Stimulated activated naive CD8-positive, alpha-beta T cell treated with anti-CD3 and anti-CD28 coated beads, Interleukin-15, Interleukin-2, amounts not matched to agents 100 U/mL and 50 U/mL, for 24 hours (primary cell): ENCODE results near the gene PRKG1.
"Not testable (repeated sequence)": the region's sequence is repeated elsewhere in the genome, so short reads cannot be mapped to it uniquely, and the experiment has no call there.

Experiments used
- ATAC-seq: fragments of 150-1000 bp; cut with Tn5 transposase; one replicate; pipeline ENCODE4 v1.10.0; 2021
- DNase-seq: peaks from one replicate; pipeline ENCODE4 v3.0.0; 2021

Gene PRKG1

DNA sequence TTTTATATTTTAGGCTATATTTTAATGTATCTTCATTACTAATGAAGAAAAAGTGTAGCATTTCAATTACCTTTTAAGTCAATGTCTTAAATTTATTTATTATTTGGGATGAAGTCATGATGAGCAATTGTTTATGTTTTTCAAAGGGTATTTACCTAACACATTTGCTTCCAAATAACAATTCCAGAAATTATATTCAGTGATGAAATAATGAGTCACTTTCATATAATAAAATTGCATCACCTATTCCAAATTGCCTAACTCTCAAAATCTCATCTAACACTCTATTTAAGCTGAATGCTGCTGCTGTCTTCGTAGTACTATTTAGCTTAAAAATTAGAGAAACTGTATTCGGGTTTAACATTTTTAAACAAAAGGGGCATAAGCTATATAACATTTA is 97.7 kb downstream of the PRKG1 start:
- DNase-seq (no peak), ATAC-seq (no peak)

DNA sequence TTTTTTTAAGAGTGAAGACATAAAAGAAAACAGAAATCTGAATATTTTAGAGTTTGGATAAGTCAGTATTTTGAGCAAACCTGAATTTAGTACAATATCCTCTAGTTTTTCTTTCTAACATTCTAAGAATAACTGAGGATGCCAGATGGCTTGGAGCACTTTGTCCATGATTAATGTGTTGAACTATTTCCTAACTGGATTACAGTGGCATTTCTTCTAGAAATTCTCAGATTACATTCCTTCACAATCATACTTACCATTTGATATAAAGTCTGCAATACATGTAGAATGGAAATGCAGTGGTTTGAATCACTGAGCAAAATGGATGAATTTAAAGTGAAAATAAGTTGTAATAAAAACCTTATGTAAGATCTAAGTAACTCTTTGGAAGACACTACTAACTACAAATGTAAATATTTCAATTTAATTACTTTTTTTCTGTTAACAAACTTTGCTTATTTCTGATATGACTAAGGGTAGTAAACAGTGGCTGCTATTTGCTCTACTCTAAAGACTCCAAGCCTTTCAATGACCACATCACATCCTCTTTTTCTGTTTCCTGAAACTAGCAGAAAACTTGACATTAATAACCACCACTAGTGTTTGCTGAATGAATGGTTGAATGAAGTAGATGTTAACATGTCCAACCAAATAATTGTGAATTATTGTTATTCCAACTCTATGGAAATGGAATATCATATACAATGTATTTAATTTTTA is 102.8 kb downstream of the PRKG1 start:
- no peak for DNase-seq

DNA sequence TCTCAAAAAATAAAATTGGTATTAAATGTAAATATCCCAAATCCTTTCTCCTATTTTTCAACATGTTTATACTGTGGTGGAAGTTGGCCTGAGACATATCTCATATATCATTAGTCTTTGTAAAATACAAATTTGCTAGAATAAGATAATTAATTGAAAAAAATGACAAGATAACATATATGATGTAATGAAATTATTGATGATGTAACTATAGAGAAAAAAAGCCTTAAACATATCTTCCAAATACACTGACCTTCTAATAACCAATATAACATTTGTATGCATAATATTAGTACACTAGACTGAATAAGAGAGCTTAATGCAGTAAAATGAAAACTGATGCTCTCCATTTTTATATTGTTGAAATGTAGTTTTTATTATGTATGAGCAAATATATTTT is 104.3 kb downstream of the PRKG1 start:
- no peak for DNase-seq
- ATAC-seq: no peak

More for the DNA sequence above, 102.8 kb downstream of the PRKG1 start:
- no peak for ATAC-seq

DNA sequence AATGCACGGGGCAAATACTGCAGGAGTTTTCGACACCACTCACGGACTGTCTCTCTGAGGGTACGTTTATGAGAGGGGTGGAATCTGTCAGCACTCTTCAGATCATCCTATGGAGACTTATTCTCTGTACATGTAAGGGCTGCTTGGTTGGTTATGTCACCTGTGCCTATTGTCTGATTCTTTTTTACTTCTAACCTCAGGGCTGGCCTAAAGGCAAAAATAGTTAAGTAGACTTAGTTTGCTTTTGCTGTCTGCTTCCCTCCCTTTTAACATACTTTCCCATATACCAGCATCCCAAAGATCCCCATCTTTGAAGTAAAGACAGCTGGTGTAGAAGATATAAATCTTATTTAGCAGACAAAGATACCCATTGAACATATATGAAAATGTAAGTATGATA is 105.9 kb downstream of the PRKG1 start:
- ATAC-seq: no peak
- no peak for DNase-seq

DNA sequence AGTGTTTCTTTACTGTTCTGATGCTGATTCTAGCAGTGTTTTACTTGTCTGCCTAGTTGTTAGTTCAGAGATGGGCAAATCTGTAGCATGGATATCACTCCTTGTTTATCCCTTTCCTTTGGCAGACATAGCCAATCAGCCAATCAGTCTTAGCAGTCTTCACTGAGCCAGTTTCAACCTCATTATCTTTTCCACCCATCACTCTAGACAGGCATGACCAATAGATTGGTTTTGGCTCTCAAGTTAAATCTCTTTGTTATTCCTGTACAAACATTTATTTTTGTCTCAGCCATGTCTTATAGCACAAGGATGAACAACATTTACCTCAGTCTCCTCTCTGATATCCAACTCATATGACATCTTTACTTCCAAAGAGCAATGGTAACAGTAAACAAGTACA is 109.5 kb downstream of the PRKG1 start:
- DNase-seq: no peak
- ATAC-seq: no peak

DNA sequence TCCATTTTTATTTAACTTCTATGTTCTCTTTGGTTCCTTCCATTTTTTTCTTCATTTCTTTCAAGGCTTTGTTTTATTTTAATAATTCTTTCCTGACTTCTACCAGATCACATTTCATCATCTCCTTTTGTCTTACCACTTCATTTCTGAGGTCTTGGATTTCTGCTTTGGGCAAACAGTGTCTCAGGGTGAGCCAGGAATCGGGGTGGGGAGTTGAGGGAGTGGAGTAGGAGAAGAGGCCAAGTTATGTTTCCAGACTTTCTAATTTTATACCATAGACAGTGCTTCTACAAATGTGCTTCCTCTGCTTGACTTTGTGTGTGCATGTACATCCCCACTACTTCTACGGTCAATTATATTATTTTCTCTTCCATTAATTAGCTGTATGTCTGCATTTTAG is 112.1 kb downstream of the PRKG1 start:
- ATAC-seq: no peak
- no peak for DNase-seq

DNA sequence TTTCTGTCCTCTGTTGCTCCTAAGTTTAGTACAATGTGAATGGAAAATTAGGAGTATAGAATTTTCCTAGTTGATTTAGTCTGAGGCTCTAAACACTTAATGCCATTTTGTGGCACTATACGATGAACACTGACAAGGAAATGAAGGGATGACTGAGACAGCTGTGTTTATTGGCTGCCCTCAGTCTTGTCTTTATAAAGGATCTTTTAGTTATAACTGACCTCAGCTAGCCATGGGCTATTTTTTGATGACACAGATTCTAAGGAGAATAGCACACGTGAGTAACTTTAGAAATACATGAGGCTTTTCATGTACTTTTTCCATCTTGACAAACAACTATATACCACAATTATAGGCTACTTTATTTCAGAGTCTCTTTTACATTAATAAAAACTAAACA is 113.7 kb downstream of the PRKG1 start:
- ATAC-seq (no peak), DNase-seq (no peak)

DNA sequence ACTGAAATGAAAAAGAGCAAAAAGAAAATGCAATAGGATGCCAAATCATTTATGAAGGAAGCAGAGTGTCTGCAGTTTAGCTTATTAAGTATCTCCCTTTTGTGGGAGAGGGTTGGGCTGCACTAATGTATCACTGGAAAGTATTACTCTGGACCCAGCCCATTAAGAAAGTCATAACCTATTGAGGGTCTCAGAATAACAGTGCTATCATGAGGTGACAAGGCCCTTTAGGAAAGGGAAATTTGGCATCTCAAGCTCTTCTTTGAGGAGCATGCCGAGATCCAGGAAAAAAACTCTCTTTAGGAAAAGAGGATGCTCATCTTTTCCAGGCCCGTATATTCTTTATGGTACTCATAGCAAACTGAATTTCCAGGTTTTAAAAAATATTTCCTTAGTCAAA is 114.6 kb downstream of the PRKG1 start:
- ATAC-seq: no peak
- no peak for DNase-seq

DNA sequence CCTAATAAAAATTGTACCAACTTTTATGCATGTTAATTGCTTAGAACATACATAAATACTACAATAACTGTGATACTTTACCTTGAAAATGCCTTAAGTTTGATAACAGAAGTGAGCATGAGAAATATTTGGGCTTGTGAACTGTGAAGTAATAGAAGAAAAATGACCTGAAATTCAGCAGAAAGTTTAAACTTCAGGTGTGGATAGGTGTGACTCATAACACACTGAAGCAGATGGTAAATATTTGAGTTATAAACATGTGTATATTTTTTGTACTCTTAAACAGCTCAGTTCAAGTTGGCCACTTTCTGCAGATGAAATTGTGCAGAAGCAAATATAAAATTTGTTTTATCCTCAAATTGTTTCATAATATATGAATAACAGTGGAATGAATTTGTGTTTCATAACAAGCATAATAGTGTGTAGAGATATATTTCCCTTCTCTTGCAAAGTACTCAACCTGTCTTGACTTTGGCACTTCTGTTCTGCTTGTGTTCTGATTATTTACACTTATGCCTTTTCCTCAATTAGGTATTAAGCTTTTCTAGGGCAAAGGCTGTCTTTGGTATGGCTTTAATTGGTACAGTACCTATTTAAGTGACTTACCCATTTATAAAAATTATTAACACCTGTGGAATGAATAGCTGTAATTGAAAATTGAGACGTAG is 122.4 kb downstream of the PRKG1 start:
- ATAC-seq (no peak), DNase-seq (no peak)

DNA sequence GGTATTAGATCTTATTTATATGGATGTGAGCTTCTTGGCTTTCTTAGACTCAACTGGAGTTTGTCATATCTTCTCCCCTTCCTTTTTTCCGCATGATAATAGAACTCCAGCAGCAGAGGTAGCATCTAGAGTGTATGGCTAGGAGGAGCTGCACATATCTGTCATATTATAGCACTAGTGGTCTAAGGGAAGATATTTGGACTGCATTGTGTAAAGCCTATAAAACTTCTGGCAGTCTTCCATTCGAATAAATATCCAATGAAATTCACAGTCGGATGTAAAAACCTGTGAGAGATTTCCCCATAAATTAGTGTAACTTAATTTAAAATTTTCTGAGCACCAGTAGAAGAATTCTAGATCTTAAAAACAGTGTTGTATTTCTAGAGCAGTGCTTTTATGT is 123.9 kb downstream of the PRKG1 start:
- DNase-seq (no peak), ATAC-seq (no peak)

DNA sequence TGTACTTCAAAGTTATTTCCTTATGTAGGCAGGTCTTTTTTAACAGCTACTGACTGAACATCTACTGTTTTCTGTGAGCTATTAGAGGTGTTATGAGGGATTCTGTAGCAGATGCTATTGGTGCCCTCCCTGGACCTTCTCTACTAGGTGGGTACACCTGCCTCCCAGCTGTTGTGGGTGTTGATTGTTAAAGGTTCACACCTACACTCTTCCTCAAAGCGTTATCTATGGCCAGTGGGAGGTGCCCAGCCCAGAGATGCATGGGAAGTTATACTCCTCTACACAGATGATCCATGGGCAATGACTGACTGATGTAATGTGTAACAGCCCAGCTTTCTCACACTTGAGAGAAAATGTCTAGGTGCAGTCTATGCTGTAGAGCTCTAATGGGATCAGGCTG is 127.7 kb downstream of the PRKG1 start:
- no peak for ATAC-seq
- no peak for DNase-seq

DNA sequence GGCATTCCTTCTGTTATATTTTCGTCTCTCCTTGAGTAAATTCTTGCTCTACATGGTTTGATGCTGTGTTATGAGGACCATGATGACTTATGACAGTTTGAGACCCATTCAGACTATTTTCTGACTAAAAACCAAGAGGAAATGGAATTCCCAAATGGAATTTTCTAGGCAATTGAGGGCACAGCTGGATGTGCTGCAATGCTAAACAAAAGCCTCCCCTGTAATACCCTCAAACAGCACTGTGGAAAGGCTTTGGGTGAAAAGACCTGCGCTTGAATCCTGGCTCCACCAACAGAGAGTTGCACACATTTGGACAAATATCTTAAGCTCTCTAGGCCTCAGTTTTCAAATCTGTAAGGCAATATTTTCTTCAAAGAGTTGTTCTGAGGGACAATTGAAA is 129.1 kb downstream of the PRKG1 start:
- no peak for DNase-seq
- no peak for ATAC-seq

DNA sequence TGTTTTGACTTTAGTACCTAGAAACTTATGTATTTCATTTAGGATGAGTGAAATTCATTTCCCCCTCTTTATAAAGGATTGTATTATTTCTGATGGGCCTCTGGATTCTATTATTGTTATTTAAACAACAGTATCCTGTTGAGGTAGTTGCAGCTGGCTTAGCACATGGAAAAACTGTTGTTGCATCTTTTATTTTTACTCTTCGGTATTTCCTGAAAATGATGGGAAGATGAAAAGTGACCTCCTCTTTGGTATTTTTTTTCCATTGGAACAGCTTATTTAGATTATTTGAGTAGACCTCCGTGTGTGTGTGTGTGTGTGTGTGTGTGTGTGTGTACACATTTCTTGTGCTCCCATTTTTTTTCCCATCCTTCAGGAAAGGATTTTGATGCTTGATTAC is 129.8 kb downstream of the PRKG1 start:
- no peak for ATAC-seq
- no peak for DNase-seq

DNA sequence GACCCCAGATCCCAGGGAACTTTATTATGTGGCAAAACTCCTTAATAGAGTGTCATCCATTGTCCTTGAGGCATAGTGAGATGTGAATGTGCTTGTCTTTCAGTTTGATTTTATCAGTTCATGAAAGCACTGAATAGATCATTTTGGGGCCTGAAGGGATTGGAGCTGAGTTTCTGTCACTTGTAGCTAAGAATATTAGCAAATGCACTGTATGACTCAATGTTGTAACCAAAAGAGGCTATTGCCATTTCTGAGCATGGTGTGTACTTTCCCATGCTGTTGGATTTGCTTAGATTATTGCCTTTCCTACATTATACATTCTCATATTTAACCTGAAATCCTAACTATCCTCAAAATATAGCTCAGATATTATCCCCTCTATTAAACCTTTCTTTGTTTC is 130.4 kb downstream of the PRKG1 start:
- DNase-seq: no peak
- ATAC-seq: no peak

DNA sequence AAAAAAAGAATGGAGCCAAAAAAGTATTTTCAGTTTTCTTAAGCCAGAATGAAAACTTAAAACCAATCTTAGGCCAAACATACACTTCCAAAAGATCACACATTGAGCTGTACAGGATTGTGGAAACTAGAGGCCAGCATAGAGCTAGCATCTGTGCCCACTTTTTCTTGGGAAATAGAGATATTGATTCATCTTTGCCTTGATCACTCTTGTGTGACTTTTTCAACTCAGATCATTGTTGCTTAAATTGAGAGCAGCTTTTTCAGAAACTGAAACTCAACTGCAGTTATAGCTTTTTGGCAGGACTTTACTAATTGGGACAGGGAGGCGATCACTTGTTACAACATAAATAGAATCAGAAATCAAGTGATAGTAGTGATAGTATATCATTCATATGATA is 132.2 kb downstream of the PRKG1 start:
- ATAC-seq (no peak), DNase-seq (no peak)

DNA sequence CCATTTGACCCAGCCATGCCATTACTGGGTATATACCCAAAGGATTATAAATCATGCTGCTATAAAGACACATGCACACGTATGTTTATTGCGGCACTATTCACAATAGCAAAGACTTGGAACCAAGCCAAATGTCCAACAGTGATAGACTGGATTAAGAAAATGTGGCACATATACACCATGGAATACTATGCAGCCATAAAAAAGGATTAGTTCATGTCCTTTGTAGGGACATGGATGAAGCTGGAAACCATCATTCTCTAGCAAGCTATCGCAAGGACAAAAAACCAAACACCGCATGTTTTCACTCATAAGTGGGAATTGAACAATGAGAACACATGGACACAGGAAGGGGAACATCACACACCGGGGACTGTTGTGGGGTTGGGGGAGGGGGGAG is 138.7 kb downstream of the PRKG1 start:
- ATAC-seq, DNase-seq: not testable (repeated sequence)

DNA sequence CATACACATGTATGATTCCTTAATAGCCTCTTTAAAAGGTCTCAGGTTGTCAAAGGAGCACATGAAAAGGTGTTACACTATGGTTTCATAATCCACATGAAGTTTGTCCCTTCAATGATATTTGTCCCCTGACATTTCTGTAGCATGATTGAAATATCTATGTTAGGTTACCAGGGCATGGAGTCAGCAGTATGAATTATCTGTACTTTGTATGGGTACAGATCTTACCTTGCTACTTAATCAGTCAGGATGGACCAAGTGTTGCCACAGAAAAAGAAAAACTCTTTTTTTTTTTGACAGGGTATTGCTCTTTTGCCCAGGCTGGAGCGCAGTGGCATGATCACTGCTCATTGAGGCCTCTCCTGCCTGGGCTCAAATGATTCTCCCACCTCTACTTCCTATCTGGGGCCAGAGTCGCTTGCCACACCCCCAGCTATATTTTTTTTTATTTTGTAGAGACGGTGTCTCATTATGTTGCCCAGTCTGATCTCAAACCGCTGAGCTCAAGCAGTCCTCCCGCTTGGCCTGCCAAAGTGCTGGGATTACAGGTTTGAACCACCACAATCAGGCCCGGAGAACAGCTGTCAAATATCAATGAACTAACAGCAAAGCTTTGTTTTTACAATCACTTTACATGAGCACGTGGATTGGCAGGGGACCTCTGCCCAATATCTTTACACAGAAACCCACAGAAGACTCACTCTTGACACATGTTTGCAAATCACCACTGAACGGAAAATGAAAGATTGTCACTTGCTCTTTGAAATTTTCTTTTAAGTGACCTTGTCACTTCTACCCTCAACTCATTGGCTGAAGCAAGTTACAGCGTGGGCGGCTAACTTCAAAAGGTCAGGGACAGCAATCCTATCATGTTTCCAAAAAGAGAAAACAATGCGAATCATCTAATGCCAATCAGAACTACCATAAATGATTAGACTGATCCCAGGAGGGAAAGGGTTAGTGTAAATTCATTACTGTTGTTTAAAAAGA is 140.2 kb downstream of the PRKG1 start:
- no peak for ATAC-seq
- DNase-seq: no peak

DNA sequence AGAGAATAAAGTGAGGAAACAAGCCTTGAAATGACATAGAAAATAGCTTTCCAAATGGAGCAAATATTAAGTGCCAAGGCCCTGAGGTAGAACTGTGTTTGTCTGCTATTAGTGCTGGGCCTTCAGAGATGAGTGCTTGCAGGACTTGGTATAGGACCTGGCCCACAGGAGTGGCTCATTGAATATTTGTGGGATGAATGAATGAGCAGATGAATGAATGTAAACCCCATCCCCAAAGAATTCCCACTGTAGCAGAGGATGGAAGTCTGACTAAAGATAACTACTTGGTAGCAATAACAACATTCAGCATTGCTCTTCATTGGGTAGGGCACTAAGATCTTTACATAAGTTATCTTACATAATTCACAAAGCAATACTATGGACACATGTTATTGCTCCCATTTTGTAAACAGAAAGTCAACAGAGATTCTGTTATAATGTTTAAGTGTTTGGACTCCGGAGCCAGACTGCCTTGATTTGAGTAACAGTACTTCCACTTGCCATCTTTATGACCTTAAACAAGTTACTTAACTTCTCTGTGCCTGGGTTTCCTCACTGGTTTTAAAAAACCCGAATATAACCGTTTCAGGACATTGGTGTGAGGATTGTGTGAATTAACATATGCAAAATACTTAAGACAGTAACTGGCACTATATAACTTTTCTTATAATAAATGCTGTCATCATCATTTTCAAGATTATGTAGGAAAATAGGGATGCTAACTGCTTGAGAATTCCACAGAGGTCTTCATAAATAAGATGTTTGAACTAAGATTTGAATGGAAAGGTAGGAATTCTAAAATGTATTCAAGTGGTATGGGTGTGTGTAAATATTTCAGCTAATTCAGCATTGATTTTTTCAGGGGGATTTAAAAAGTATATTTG is 141.9 kb downstream of the PRKG1 start:
- DNase-seq (no peak), ATAC-seq (no peak)

DNA sequence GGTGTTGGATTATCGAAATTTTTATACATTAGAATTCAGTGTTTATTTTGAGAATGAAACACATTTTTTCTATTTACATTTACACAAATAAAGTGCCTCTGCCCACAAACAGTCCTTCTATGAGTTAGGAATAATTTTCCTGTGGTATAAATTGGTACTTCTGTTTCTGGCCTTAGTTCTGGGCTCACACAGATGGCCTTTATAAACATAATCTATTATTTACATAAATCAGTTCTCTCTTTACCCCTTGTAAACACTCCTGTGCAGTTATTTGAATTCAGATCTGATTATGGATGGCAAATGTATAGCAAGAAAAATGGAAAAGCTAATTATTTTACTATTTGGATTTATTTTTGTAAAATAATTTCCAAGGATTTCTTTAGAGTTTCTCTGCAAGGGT is 143.2 kb downstream of the PRKG1 start:
- DNase-seq (no peak), ATAC-seq (no peak)

DNA sequence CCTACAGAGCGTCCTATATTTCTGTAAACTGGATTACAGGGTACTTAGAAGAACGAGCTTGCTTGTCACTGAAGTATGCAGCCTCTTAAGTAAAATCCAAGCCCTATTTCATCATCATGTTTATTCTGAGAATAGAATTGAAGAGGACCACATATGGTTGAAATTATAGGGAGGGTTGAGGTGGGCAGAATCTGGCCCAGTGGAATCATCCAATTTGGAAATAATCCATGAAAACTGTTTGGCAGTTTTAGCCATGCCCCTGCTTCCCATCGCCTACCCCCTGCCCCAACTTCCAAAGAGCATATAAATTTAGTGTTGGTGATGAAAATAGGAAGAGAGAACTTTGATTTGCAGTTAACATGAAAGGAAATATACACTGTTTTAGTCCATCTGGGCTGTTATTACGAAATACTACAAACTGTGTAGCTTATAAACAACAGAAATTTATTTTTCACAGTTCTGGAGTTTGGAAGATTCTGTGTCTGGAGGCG is 150.4 kb downstream of the PRKG1 start:
- DNase-seq: no peak
- no peak for ATAC-seq

DNA sequence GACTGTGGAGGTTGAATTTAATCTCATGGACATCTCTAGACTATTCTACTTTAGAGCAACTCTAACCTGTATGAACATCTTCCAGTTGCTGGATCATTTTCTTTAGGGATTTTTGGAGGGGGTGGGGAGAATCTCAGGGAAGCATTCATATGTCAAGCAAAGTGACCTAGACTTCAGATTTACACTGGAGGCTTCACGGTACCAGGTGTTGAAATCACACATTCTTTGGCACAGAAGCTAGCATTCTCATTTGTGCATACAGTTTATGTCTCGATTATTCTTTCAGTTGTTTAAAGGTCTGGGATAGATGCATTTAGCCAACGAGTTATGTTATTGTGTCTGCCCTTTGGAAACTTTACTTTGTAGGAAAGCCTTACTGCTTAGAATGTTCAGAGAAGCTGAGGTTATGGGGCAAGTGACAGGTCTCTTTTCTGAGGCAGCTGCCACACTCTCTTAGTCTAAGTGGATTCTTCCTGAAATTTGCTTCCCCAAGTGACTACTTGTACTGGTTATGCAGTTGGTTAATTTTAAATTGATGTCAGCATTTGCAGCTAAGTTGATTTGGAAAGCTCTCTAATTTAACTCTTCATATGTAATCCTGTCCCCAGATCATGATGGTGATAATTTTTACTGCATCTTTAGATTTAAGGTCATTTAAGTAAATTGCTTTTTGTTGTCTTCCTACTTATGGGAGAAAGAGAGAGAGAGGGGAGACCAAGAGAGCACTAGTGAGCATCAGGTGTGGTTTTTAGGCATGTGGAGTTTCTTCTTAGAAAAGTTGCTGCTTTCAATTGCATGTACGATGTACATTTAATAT is 153.8 kb downstream of the PRKG1 start:
- ATAC-seq (no peak), DNase-seq (no peak)
